Body of pancreas (tissue), 4 donors: Measurements from ENCODE around the gene ZNF738. TPM values are rescaled to one million over a fixed set of nuclear protein-coding genes. Genes with fewer than 3 reads are reported as not detected.

ENCODE experiments used
- ATAC-seq: fragments of 150-250 bp; one replicate; pipeline ENCODE4 v1.9.1; 2016
- DNase-seq, 4 donors: peaks; one replicate each; pipeline ENCODE4 v3.0.0-alpha.2; 2019
- H3K27ac ChIP-seq, 4 donors: fragments of 200-600 bp; sonication (generic); 1 replicate in 3 of 4; 2 replicates in 1 of 4; pipeline versions ENCODE4 v1.5.1 to v1.6.1; 2016 to 2019; ENCODE audit warnings: mild to moderate bottlenecking in 1 of 4, mixed read lengths in 1 of 4, moderate library complexity in 1 of 4
- H3K27me3 ChIP-seq, 2 donors: fragments of 200-600 bp; sonication (generic); one replicate each; pipeline ENCODE4 v1.6.0; 2016; ENCODE audit warnings: mild to moderate bottlenecking in 1 of 2
- H3K36me3 ChIP-seq, 2 donors: fragments of 200-600 bp; sonication (generic); replicated peaks in 1 of 2; 2 replicates each; pipeline ENCODE4 v1.5.1; 2016; ENCODE audit warnings: low read depth in 2 of 2; ENCODE audit not compliant: insufficient read depth in 1 of 2
- H3K4me1 ChIP-seq: fragments of 200-600 bp; sonication (generic); one replicate; pipeline ENCODE4 v1.6.0; 2016
- H3K4me3 ChIP-seq, 2 donors: fragments of 200-600 bp; sonication (generic); 1 replicate in 1 of 2; 2 replicates in 1 of 2; pipeline ENCODE4 v1.5.1; 2016 to 2019
- H3K9me3 ChIP-seq, 3 donors: fragments of 200-600 bp; sonication (generic); 1 replicate in 2 of 3; 2 replicates in 1 of 3; pipeline ENCODE4 v1.5.1; 2016
- POLR2A ChIP-seq, 3 donors: fragments of 450-650 bp; IDR thresholded peaks; one replicate each; pipeline ENCODE4 v1.6.1; 2016; ENCODE audit warnings: antibody characterized with exemption in 3 of 3, mild to moderate bottlenecking in 2 of 3
- WGBS, 2 donors: methylation state at CpG; one replicate each; pipeline ENCODE4 v1.1.5; 2017; 5-methylcytosine and 5-hydroxymethylcytosine counted together
- intact Hi-C: fragments of 100-400 bp; cut with DNase I; formaldehyde crosslinking; loops from one replicate; pipeline ENCODE4 v1.15.1; 2023
- total RNA-seq, 2 donors: library from RNA; depleted of rRNA; stranded (reverse); fragments of >200 nt; gene quantifications; one replicate each; pipeline ENCODE4 v1.1.0, GENCODE V29; 2016
- TF ChIP-seq, protein P1 (sequence below), 7 experiments: fragments of 450-650 bp in 4 of 7; fragments of 200-600 bp in 3 of 7; sonication (generic) in 3 of 7; IDR thresholded peaks; one replicate each; pipeline ENCODE4 v1.5.1; 2016 to 2019; ENCODE audit warnings: antibody characterized with exemption in 7 of 7

The ZNF738 gene
- total RNA-seq, 2 donors from 2014 or later, result 3.0 to 4.7 TPM

DNA sequence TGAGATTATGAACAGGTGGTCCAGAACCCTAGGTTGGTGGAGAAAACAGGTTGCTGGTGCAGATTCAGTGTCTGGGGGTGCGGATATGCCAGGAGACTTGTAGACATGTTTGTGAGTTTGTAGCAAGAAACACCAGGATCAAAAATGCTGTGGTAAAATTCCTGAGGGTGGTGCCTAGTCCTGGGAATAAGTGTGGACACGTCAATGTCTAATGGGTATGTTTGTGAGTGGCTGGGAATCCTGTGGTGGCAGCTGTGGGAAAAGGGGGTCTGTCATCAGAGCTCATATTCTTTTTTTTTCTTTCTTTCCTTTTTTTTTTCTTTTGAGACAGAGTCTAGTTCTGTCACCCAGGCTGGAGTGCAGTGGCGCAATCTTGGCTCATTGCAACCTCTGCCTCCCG is 36.8 kb upstream of the ZNF738 start:
- Histone ChIP-seq H3K27ac (peak overlapping the region in 3 of 4 donors; percentile 41 to 68 (median 57)), H3K4me3 (no peak overlapping the region), H3K36me3 (no peaks in the 10 kb centered on the region), H3K4me1 (peaks cover 24% of the 10 kb centered on the region), H3K9me3 (no peaks in the 10 kb centered on the region), H3K27me3 (no peaks in the 10 kb centered on the region)
- no peak for DNase-seq
- no peak for TF ChIP-seq POLR2A (IDR thresholded peaks at IDR 0.05)
- TF ChIP-seq, protein P1, sequence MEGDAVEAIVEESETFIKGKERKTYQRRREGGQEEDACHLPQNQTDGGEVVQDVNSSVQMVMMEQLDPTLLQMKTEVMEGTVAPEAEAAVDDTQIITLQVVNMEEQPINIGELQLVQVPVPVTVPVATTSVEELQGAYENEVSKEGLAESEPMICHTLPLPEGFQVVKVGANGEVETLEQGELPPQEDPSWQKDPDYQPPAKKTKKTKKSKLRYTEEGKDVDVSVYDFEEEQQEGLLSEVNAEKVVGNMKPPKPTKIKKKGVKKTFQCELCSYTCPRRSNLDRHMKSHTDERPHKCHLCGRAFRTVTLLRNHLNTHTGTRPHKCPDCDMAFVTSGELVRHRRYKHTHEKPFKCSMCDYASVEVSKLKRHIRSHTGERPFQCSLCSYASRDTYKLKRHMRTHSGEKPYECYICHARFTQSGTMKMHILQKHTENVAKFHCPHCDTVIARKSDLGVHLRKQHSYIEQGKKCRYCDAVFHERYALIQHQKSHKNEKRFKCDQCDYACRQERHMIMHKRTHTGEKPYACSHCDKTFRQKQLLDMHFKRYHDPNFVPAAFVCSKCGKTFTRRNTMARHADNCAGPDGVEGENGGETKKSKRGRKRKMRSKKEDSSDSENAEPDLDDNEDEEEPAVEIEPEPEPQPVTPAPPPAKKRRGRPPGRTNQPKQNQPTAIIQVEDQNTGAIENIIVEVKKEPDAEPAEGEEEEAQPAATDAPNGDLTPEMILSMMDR (IDR thresholded peaks at IDR 0.05), result no peak
- 78 to 84% methylated on average over 4 of the region's 4 CpGs for whole genome bisulfite sequencing, 2 donors
- ATAC-seq, result no peak
- intact Hi-C loops, result no loop called here

DNA sequence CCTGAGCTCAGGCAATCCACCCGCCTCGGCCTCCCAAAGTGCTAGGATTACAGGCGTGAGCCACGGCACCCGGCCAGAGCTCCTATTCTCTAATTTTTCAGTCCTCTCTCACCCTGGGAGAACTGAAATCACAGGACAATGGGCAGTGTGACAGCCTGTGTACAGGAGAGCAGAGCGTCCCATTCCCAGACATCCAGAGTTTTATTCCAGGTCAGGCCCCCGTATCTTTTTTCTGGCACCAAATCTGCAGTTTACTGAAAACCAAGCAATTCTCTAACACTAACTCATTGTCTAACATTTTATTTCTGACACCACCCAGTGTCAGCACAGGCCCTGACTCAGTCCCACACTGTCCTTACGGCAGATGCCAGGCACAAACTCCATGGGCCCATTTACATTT is 36.3 kb upstream of the ZNF738 start:
- Histone ChIP-seq H3K4me1 (peaks cover 30% of the 10 kb centered on the region), H3K4me3 (no peak overlapping the region), H3K36me3 (no peaks in the 10 kb centered on the region), H3K27ac (peak overlapping the region in 3 of 4 donors; percentile 41 to 68 (median 57)), H3K9me3 (no peaks in the 10 kb centered on the region), H3K27me3 (no peaks in the 10 kb centered on the region)
- ATAC-seq, result peak; percentile 68
- TF ChIP-seq, protein P1 (IDR thresholded peaks at IDR 0.05), result no peak
- TF ChIP-seq POLR2A (IDR thresholded peaks at IDR 0.05), result no peak
- 64 to 71% methylated on average over 8 of the region's 8 CpGs for WGBS, 2 donors
- peak in 2 of 4 donors; percentile 13 to 37 for DNase-seq
- intact Hi-C loops, result no loop called here

DNA sequence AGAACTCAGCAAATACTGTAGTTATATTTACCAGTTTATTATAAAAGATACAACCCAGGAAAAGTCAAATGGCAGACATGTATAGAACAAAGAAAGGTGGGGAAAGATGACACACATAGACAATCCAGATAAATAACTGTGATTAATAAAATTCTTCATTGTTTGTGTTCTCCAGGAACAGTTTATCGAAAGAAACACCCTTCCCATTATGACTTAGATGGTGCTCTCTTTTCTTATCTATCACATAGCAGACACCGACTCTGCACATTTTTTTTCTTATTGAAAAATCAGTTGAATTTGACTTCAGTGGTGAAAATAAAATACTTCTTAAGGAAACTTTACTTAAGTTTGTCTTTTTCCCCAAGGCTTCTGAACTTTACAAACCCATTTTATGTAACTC is 35.8 kb upstream of the ZNF738 start:
- ATAC-seq, result no peak
- H3K4me3 ChIP-seq, result no peak overlapping the region
- no peaks in the 10 kb centered on the region for H3K27me3 ChIP-seq
- H3K27ac ChIP-seq, result peak overlapping the region in 2 of 4 donors; percentile 57 to 68
- no peak for DNase-seq
- TF ChIP-seq POLR2A (IDR thresholded peaks at IDR 0.05), result no peak
- TF ChIP-seq, protein P1 (IDR thresholded peaks at IDR 0.05), result no peak
- no peaks in the 10 kb centered on the region for H3K9me3 ChIP-seq
- 59 to 66% methylated on average over 2 of the region's 2 CpGs for WGBS, 2 donors
- H3K36me3 ChIP-seq, result no peaks in the 10 kb centered on the region
- intact Hi-C loops, result no loop called here
- peaks cover 32% of the 10 kb centered on the region for H3K4me1 ChIP-seq

DNA sequence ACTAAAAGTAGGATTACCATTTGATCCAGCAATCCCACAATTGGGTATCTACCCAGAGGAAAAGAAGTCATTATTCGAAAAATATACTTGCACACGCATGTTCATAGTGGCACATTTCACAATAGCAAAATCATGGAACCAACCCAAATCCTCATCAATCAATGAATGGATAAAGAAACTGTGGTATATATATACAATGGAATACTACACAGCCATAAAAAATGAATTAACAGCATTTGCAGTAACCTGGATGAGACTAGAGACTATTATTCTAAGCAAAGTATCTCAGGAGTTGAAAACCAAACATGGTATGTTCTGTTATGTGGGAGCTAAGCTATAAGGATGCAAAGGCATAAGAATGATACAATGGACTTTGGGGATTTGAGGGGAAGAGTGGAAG is 32.6 kb upstream of the ZNF738 start:
- intact Hi-C loops, result no loop called here
- Histone ChIP-seq H3K27me3 (no peaks in the 10 kb centered on the region), H3K4me1 (peaks cover 40% of the 10 kb centered on the region), H3K4me3 (no peak overlapping the region), H3K27ac (no peak overlapping the region), H3K36me3 (no peaks in the 10 kb centered on the region), H3K9me3 (no peaks in the 10 kb centered on the region)
- ATAC-seq, result no peak
- TF ChIP-seq, protein P1 (IDR thresholded peaks at IDR 0.05), result no peak
- no peak for TF ChIP-seq POLR2A (IDR thresholded peaks at IDR 0.05)
- 72 to 93% methylated on average over 2 of the region's 2 CpGs for WGBS, 2 donors
- DNase-seq, result no peak

DNA sequence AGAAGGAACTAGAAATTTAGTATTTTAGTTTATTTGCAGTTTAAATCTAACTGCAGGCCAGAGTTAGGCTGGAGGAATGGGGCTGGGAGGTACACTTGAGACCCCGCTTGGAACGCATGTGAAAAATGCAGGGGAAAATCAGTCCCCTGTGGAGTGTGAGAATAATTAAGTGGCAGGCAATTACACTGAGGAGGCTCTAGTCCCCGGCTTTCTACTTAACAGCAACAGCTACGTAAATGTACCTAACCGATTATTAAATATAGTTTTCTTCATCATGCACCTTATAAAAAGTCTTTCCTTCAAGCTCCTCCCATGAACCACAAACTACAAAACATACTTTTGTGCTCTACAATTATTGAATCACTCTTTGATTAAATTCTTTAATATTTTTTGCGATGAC is 30.4 kb upstream of the ZNF738 start:
- no peak for ATAC-seq
- Histone ChIP-seq H3K36me3 (no peaks in the 10 kb centered on the region), H3K9me3 (no peaks in the 10 kb centered on the region), H3K27ac (peak overlapping the region in 3 of 4 donors; percentile 96 to 97 (median 97)), H3K27me3 (no peaks in the 10 kb centered on the region), H3K4me3 (peak overlapping the region; percentile 53 to 81), H3K4me1 (peaks cover 22% of the 10 kb centered on the region)
- no peak for DNase-seq
- 1 to 2% methylated on average over 6 of the region's 6 CpGs for WGBS, 2 donors
- no peak for TF ChIP-seq POLR2A (IDR thresholded peaks at IDR 0.05)
- TF ChIP-seq, protein P1 (IDR thresholded peaks at IDR 0.05), result no peak
- intact Hi-C loops, result no loop called here
